B cell (primary cell): ENCODE data around the gene KAT2A.

Source experiments
- CTCF ChIP-seq: fragments of 200-600 bp; IDR thresholded peaks from one replicate; pipeline ENCODE4 v1.8.0; 2022; ENCODE audit warnings: antibody characterized with exemption, mild to moderate bottlenecking
- EZH2 ChIP-seq: IDR thresholded peaks from 2 replicates; pipeline ENCODE4 v1.6.1; 2012; ENCODE audit warnings: borderline replicate concordance, low read depth, mild to moderate bottlenecking, moderate library complexity, low read length; ENCODE audit not compliant: insufficient read depth, poor library complexity, severe bottlenecking

GRCh38 chr17:42071810-42072209, 49.4 kb downstream of the KAT2A start:
- no peak for TF ChIP-seq CTCF
- no peak for TF ChIP-seq EZH2
